Ishikawa (cell line): ENCODE results near the gene PREX1.

ENCODE experiments used
- CEBPB ChIP-seq: IDR thresholded peaks from 2 replicates; pipeline ENCODE4 v1.6.1; 2012
- CREB1 ChIP-seq: IDR thresholded peaks from 2 replicates; pipeline ENCODE4 v1.6.1; 2012; ENCODE audit warnings: low read depth
- EGR1 ChIP-seq: IDR thresholded peaks from 2 replicates; pipeline ENCODE4 v1.6.1; 2012
- EP300 ChIP-seq: IDR thresholded peaks from 2 replicates; pipeline ENCODE4 v1.6.1; 2012; ENCODE audit warnings: borderline replicate concordance
- FOXM1 ChIP-seq: IDR thresholded peaks from 2 replicates; pipeline ENCODE4 v1.6.1; 2012; ENCODE audit warnings: low read depth, borderline replicate concordance
- MAX ChIP-seq: IDR thresholded peaks from 2 replicates; pipeline ENCODE4 v1.6.1; 2012
- NFIC ChIP-seq: IDR thresholded peaks from 2 replicates; pipeline ENCODE4 v1.6.1; 2012
- RAD21 ChIP-seq: IDR thresholded peaks from 2 replicates; pipeline ENCODE4 v1.6.1; 2012; ENCODE audit warnings: low read depth
- REST ChIP-seq: IDR thresholded peaks from 2 replicates; pipeline ENCODE4 v1.6.1; 2012; ENCODE audit warnings: low read depth, mild to moderate bottlenecking
- TAF1 ChIP-seq: IDR thresholded peaks from 2 replicates; pipeline ENCODE4 v1.6.1; 2012; ENCODE audit warnings: low read depth, mild to moderate bottlenecking
- TCF12 ChIP-seq: IDR thresholded peaks from 2 replicates; pipeline ENCODE4 v1.6.1; 2012; ENCODE audit warnings: low read depth
- USF1 ChIP-seq: IDR thresholded peaks from 2 replicates; pipeline ENCODE4 v1.6.1; 2012
- YY1 ChIP-seq: IDR thresholded peaks from 2 replicates; pipeline ENCODE4 v1.6.1; 2012; ENCODE audit warnings: low read depth
- ZBTB7A ChIP-seq: IDR thresholded peaks from 2 replicates; pipeline ENCODE4 v1.6.1; 2012; ENCODE audit warnings: low read depth

GRCh38 chr20:48856130-48856529, 28.3 kb upstream of the PREX1 start:
- TF ChIP-seq USF1 (no peak), EP300 (no peak), MAX (no peak), ZBTB7A (no peak), CREB1 (no peak), EGR1 (no peak), YY1 (no peak), TAF1 (no peak), RAD21 (no peak), REST (no peak), TCF12 (no peak), NFIC (no peak), FOXM1 (no peak), CEBPB (no peak)
